ENCODE measurements around the gene RTP3. TPM values are rescaled to one million over a fixed set of nuclear protein-coding genes. Genes with fewer than 3 reads are reported as not detected.

Gene RTP3
- polyA plus RNA-seq, 2 of the 4 experiments (the other 2 are of a cell fraction) = not detected

GRCh38 chr3:46465196-46465520 lies 32.6 kb upstream of the RTP3 start:
- ATAC-seq = no peak
- ChIA-PET CTCF (no interaction called here), POLR2A (no interaction called here)
- FAIRE-seq = no peak
- Histone ChIP-seq H3K9me3 (no peaks in the 10 kb centered on the region), H3K4me3 (no peak overlapping the region), H3K27ac (no peak overlapping the region), H3K4me1 (no peaks in the 10 kb centered on the region), H3K4me2 (no peak overlapping the region)
- no peak for TF ChIP-seq SMC3 (IDR thresholded peaks at IDR 0.05)
- DNase-seq (ENCODE audit: low read depth in 1 of 2, low spot score in 1 of 2) = no peak
- WGBS (ENCODE audit: missing lambda C conversion rate) = no CpG with 5 or more reads among the region's 2 CpGs

GRCh38 chr3:46466273-46466672 lies 31.5 kb upstream of the RTP3 start:
- Histone ChIP-seq H3K4me3 (no peak overlapping the region), H3K9me3 (no peaks in the 10 kb centered on the region), H3K4me2 (no peak overlapping the region), H3K4me1 (no peaks in the 10 kb centered on the region), H3K27ac (no peak overlapping the region)
- ATAC-seq = no peak
- POLR2A ChIA-PET = no interaction called here
- no peak for DNase-seq (ENCODE audit: low read depth in 1 of 2, low spot score in 1 of 2)
- CTCF ChIA-PET = no interaction called here
- no peak for FAIRE-seq
- TF ChIP-seq REST (IDR thresholded peaks at IDR 0.05) (no peak), HMGXB4 (CRISPR knock-in tag; IDR thresholded peaks at IDR 0.05; ENCODE audit: borderline replicate concordance) (no peak)

GRCh38 chr3:46466871-46467403 lies 30.8 kb upstream of the RTP3 start:
- Histone ChIP-seq H3K4me3 (no peak overlapping the region), H3K4me1 (no peaks in the 10 kb centered on the region), H3K9me3 (no peaks in the 10 kb centered on the region), H3K27ac (no peak overlapping the region), H3K4me2 (no peak overlapping the region)
- TF ChIP-seq CHD2 (IDR thresholded peaks at IDR 0.05; ENCODE audit: low read length, partially characterized antibody) (no peak), RCOR1 (IDR thresholded peaks at IDR 0.05; ENCODE audit: low read depth, low read length) (no peak), REST (IDR thresholded peaks at IDR 0.05) (no peak), ESRRA (IDR thresholded peaks at IDR 0.05; ENCODE audit: borderline replicate concordance, low read length) (no peak), MAX (IDR thresholded peaks at IDR 0.05) (no peak), E2F6 (IDR thresholded peaks at IDR 0.05; ENCODE audit: borderline replicate concordance, low read depth) (no peak), CEBPB (IDR thresholded peaks at IDR 0.05) (no peak), NPAS2 (CRISPR knock-in tag; IDR thresholded peaks at IDR 0.05; ENCODE audit: borderline replicate concordance) (no peak), ZSCAN20 (CRISPR knock-in tag; IDR thresholded peaks at IDR 0.05) (no peak), FOXS1 (CRISPR knock-in tag; IDR thresholded peaks at IDR 0.05) (no peak), NFE2L2 (conservative IDR thresholded peaks at IDR 0.05; ENCODE audit: low read length) (no peak), RNF2 (IDR thresholded peaks at IDR 0.05; ENCODE audit: borderline replicate concordance, low read depth) (no peak), HOXB5 (CRISPR knock-in tag; IDR thresholded peaks at IDR 0.05) (no peak), JUN (IDR thresholded peaks at IDR 0.05) (no peak)
- ChIA-PET CTCF (interaction anchor here (1.2 kb wide), 1 partner anchor 22 kb away, joined by 3 read pairs; no protein-coding TSS in a partner anchor), POLR2A (no interaction called here)
- DNase-seq (ENCODE audit: low read depth in 1 of 2, low spot score in 1 of 2) = no peak
- WGBS (ENCODE audit: missing lambda C conversion rate) = 0% methylated on average over 1 of the region's 1 CpG
- ATAC-seq = no peak
- FAIRE-seq = no peak

All from A549 (cell line).